GM12865 (cell line): ENCODE results near the gene CUEDC2.

ENCODE experiments used
- DNase-seq: peaks from one replicate; pipeline ENCODE4 v3.0.0; 2010; ENCODE audit warnings: low read depth
- H3K4me3 ChIP-seq: 2 replicates; pipeline ENCODE4 v1.5.1; 2011; ENCODE audit warnings: mild to moderate bottlenecking, low read depth, low read length, control low read depth
- CTCF ChIP-seq: IDR thresholded peaks from 2 replicates; pipeline ENCODE4 v1.5.1; 2011; ENCODE audit warnings: low read length, control low read depth, low read depth, inconsistent platforms; ENCODE audit not compliant: insufficient read depth; ENCODE audit errors: missing control alignments

Gene CUEDC2

GRCh38 chr10:102400598-102401341, 31.6 kb downstream of the CUEDC2 start:
- TF ChIP-seq CTCF, result no peak
- DNase-seq, result no peak
- H3K4me3 ChIP-seq, result no peak overlapping the region

GRCh38 chr10:102400076-102400475, 32.3 kb downstream of the CUEDC2 start:
- no peak for DNase-seq
- TF ChIP-seq CTCF, result no peak
- H3K4me3 ChIP-seq, result peak overlapping the region; percentile 97

GRCh38 chr10:102399217-102400021, 33.0 kb downstream of the CUEDC2 start:
- H3K4me3 ChIP-seq, result peak overlapping the region; percentile 97
- peak; percentile 94 for DNase-seq
- peak; percentile 95 for TF ChIP-seq CTCF

GRCh38 chr10:102398172-102399020, 34.0 kb downstream of the CUEDC2 start:
- peak overlapping the region; percentile 97 for H3K4me3 ChIP-seq
- no peak for DNase-seq
- TF ChIP-seq CTCF, result no peak

GRCh38 chr10:102397222-102398171, 34.9 kb downstream of the CUEDC2 start:
- TF ChIP-seq CTCF, result no peak
- peak overlapping the region; percentile 97 for H3K4me3 ChIP-seq
- DNase-seq, result no peak

- no peak for TF ChIP-seq CTCF
- DNase-seq, result no peak
- peak overlapping the region; percentile 97 for H3K4me3 ChIP-seq
These were observed 35.6 kb downstream of the CUEDC2 start for GRCh38 chr10:102396730-102397151.
